Endodermal cell (in vitro differentiated cells): ENCODE data around the gene UBE2E1. TPM values are rescaled to one million over a fixed set of nuclear protein-coding genes. Genes with fewer than 3 reads are reported as not detected.
A peak's percentile ranks its signal among the peaks of the same experiment; 100 is the strongest.

ENCODE experiments used
- DNase-seq: peaks from one replicate; pipeline ENCODE4 v3.0.0-alpha.2; 2017
- H3K27ac ChIP-seq: 2 replicates; pipeline ENCODE4 v1.5.1; 2013; ENCODE audit warnings: mild to moderate bottlenecking, low read depth, low read length, moderate library complexity
- H3K27me3 ChIP-seq: 2 replicates; pipeline ENCODE4 v1.6.1; 2013; ENCODE audit warnings: mild to moderate bottlenecking, low read length, moderate library complexity; ENCODE audit not compliant: insufficient read depth, control insufficient read depth, poor library complexity, severe bottlenecking
- H3K36me3 ChIP-seq: 2 replicates; pipeline ENCODE4 v1.7.0; 2013; ENCODE audit warnings: mild to moderate bottlenecking, low read length, moderate library complexity; ENCODE audit not compliant: control insufficient read depth, insufficient read depth
- H3K4me1 ChIP-seq: one replicate; pipeline ENCODE4 v1.7.0; 2013; ENCODE audit warnings: low read length; ENCODE audit not compliant: control insufficient read depth, insufficient read depth
- H3K4me3 ChIP-seq: 2 replicates; pipeline ENCODE4 v1.5.1; 2013; ENCODE audit warnings: mild to moderate bottlenecking, low read length, moderate library complexity
- H3K9ac ChIP-seq: 2 replicates; pipeline ENCODE4 v1.6.1; 2013; ENCODE audit warnings: mild to moderate bottlenecking, low read length, moderate library complexity; ENCODE audit not compliant: poor library complexity, severe bottlenecking; ENCODE audit errors: extremely low read depth
- H3K9me3 ChIP-seq: 2 replicates; pipeline ENCODE4 v1.6.1; 2013; ENCODE audit warnings: mild to moderate bottlenecking, low read length, moderate library complexity; ENCODE audit not compliant: control insufficient read depth
- H3K27ac Mint-ChIP-seq: 2 replicates; pipeline ENCODE4 v1.8.0; 2020; ENCODE audit warnings: mixed read lengths
- H3K27me3 Mint-ChIP-seq: 2 replicates; pipeline ENCODE4 v1.8.0; 2021; ENCODE audit warnings: mild to moderate bottlenecking, mixed read lengths; ENCODE audit not compliant: insufficient read depth
- H3K36me3 Mint-ChIP-seq: 2 replicates; pipeline ENCODE4 v1.8.0; 2020; ENCODE audit warnings: low read depth, mixed read lengths
- H3K4me1 Mint-ChIP-seq: 2 replicates; pipeline ENCODE4 v1.8.0; 2020; ENCODE audit warnings: mixed read lengths
- H3K4me3 Mint-ChIP-seq: 2 replicates; pipeline ENCODE4 v1.8.0; 2020; ENCODE audit warnings: mild to moderate bottlenecking, moderate library complexity, mixed read lengths
- H3K9me3 Mint-ChIP-seq: 2 replicates; pipeline ENCODE4 v1.8.0; 2020; ENCODE audit warnings: mild to moderate bottlenecking, mixed read lengths
- CTCF ChIP-seq: fragments of 200-600 bp; sonication (generic); conservative IDR thresholded peaks from 2 replicates; pipeline ENCODE4 v1.5.0; 2021; ENCODE audit warnings: antibody characterized with exemption, mild to moderate bottlenecking
- WGBS, 2 experiments: methylation state at CpG; one replicate each; pipeline versions ENCODE4 v1.1.5 to v1.1.7; 2013; ENCODE audit warnings: missing lambda C conversion rate in 2 of 2, mixed read lengths in 1 of 2; ENCODE audit not compliant: insufficient coverage in 1 of 2, insufficient read length in 1 of 2; 5-methylcytosine and 5-hydroxymethylcytosine counted together
- total RNA-seq, 2 donors: library from RNA; stranded (reverse); fragmentation: NEBNext Ultra II Directional in 1 of 2; extraction: Animal tissue kit (Norgen Biotek cat#: 25700) in 1 of 2; gene quantifications; 2 replicates in 1 of 2; 3 replicates in 1 of 2; pipeline ENCODE4 v1.2.1, GENCODE V29; 2021

UBE2E1 gene
- total RNA-seq, 2 donors from 2014 or later, result 112 to 120 TPM

GRCh38 chr3:23809294-23809693 is 3.5 kb downstream of the UBE2E1 start:
- H3K36me3 Mint-ChIP-seq, result peaks cover 36% of the 10 kb centered on the region
- H3K9ac ChIP-seq, result peak overlapping the region; percentile 88
- H3K4me1 ChIP-seq, result peaks cover 10% of the 10 kb centered on the region
- no peak for TF ChIP-seq CTCF
- peak overlapping the region; percentile 91 for H3K4me3 Mint-ChIP-seq
- peaks cover 3% of the 10 kb centered on the region for H3K27me3 Mint-ChIP-seq
- H3K36me3 ChIP-seq, result peaks cover 34% of the 10 kb centered on the region
- peak overlapping the region; percentile 87 for H3K4me3 ChIP-seq
- 40 to 55% methylated on average over 1 to 2 of the region's 2 CpGs for WGBS, 2 experiments
- peaks cover 57% of the 10 kb centered on the region for H3K4me1 Mint-ChIP-seq
- no peak overlapping the region for H3K27ac Mint-ChIP-seq
- no peak for DNase-seq
- H3K9me3 Mint-ChIP-seq, result no peaks in the 10 kb centered on the region
- H3K9me3 ChIP-seq, result no peaks in the 10 kb centered on the region
- no peak overlapping the region for H3K27ac ChIP-seq
- no peaks in the 10 kb centered on the region for H3K27me3 ChIP-seq

GRCh38 chr3:23809840-23810342 is 4.1 kb downstream of the UBE2E1 start:
- Histone ChIP-seq H3K4me1 (peaks cover 10% of the 10 kb centered on the region), H3K36me3 (peaks cover 40% of the 10 kb centered on the region), H3K27ac (peak overlapping the region; percentile 77), H3K27me3 (no peaks in the 10 kb centered on the region), H3K9me3 (no peaks in the 10 kb centered on the region), H3K4me3 (peak overlapping the region; percentile 87), H3K9ac (peak overlapping the region; percentile 88)
- WGBS, 2 experiments, result 34 to 58% methylated on average over 6 to 13 of the region's 13 CpGs
- Mint-ChIP-seq H3K9me3 (no peaks in the 10 kb centered on the region), H3K4me1 (peaks cover 53% of the 10 kb centered on the region), H3K36me3 (peaks cover 36% of the 10 kb centered on the region), H3K27ac (peak overlapping the region; percentile 96), H3K4me3 (peak overlapping the region; percentile 91), H3K27me3 (peaks cover 3% of the 10 kb centered on the region)
- no peak for DNase-seq
- no peak for TF ChIP-seq CTCF

- peak; percentile 93 for DNase-seq
- Histone ChIP-seq H3K27me3 (no peaks in the 10 kb centered on the region), H3K9me3 (no peaks in the 10 kb centered on the region), H3K4me1 (peaks cover 10% of the 10 kb centered on the region), H3K27ac (peak overlapping the region; percentile 77), H3K9ac (peak overlapping the region; percentile 88), H3K4me3 (peak overlapping the region; percentile 87), H3K36me3 (peaks cover 46% of the 10 kb centered on the region)
- peak overlapping the region; percentile 98 for H3K27ac Mint-ChIP-seq
- WGBS, 2 experiments, result 1 to 8% methylated on average over 9 to 78 of the region's 78 CpGs
- H3K4me3 Mint-ChIP-seq, result peak overlapping the region; percentile 91
- H3K36me3 Mint-ChIP-seq, result peaks cover 40% of the 10 kb centered on the region
- no peaks in the 10 kb centered on the region for H3K9me3 Mint-ChIP-seq
- peak; percentile 55 for TF ChIP-seq CTCF
- H3K27me3 Mint-ChIP-seq, result no peaks in the 10 kb centered on the region
- peaks cover 49% of the 10 kb centered on the region for H3K4me1 Mint-ChIP-seq
These were observed 4.8 kb downstream of the UBE2E1 start for GRCh38 chr3:23810343-23811184.
